Activated naive CD8-positive, alpha-beta T cell treated with anti-CD3 and anti-CD28 coated beads, Interleukin-2, amount 50 U/mL, for 24 hours (primary cell): Measurements from ENCODE around the gene MICAL2.
A peak's percentile ranks its signal among the peaks of the same experiment; 100 is the strongest.

ENCODE experiments used
- ATAC-seq: fragments of 150-1000 bp; cut with Tn5 transposase; one replicate; pipeline ENCODE4 v1.10.0; 2021
- DNase-seq: peaks from one replicate; pipeline ENCODE4 v3.0.0; 2021
- H3K27ac Mint-ChIP-seq: one replicate; pipeline ENCODE4 v1.8.0; 2021; ENCODE audit warnings: mild to moderate bottlenecking, mixed read lengths
- H3K27me3 Mint-ChIP-seq: one replicate; pipeline ENCODE4 v1.8.0; 2021; ENCODE audit warnings: mixed read lengths
- H3K36me3 Mint-ChIP-seq: one replicate; pipeline ENCODE4 v1.8.0; 2021; ENCODE audit warnings: low read depth, mixed read lengths
- H3K4me1 Mint-ChIP-seq: one replicate; pipeline ENCODE4 v1.8.0; 2021; ENCODE audit warnings: mixed read lengths
- H3K4me3 Mint-ChIP-seq: one replicate; pipeline ENCODE4 v1.8.0; 2021; ENCODE audit warnings: mild to moderate bottlenecking, moderate library complexity, mixed read lengths
- H3K9me3 Mint-ChIP-seq: one replicate; pipeline ENCODE4 v1.8.0; 2021; ENCODE audit warnings: mixed read lengths

MICAL2 gene

DNA sequence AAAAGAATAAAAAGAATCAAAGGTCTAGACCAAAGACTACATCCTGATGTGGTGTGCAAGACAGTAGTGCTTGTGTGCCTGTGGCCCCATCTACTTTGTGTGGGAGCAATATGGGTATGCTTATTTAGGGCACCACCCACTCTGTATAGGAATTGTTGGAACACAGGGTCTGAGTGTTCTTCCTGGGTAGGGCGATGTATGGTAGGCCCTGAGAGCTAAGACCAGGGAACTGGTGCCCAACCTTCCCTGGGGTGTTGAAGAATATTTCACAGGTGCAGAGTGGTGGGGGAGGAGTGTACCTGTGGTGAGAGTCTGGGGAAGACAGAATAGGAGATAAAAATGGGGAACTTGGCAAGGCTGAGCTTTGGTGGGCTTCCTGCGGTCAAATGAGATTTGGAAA lies 41.9 kb downstream of the MICAL2 start:
- no peak for DNase-seq
- H3K9me3 Mint-ChIP-seq, result no peaks in the 10 kb centered on the region
- H3K36me3 Mint-ChIP-seq, result peaks cover 23% of the 10 kb centered on the region
- H3K4me1 Mint-ChIP-seq, result peaks cover 86% of the 10 kb centered on the region
- peak overlapping the region; percentile 88 for H3K27ac Mint-ChIP-seq
- ATAC-seq, result no peak
- peak overlapping the region; percentile 25 for H3K4me3 Mint-ChIP-seq
- H3K27me3 Mint-ChIP-seq, result no peaks in the 10 kb centered on the region

DNA sequence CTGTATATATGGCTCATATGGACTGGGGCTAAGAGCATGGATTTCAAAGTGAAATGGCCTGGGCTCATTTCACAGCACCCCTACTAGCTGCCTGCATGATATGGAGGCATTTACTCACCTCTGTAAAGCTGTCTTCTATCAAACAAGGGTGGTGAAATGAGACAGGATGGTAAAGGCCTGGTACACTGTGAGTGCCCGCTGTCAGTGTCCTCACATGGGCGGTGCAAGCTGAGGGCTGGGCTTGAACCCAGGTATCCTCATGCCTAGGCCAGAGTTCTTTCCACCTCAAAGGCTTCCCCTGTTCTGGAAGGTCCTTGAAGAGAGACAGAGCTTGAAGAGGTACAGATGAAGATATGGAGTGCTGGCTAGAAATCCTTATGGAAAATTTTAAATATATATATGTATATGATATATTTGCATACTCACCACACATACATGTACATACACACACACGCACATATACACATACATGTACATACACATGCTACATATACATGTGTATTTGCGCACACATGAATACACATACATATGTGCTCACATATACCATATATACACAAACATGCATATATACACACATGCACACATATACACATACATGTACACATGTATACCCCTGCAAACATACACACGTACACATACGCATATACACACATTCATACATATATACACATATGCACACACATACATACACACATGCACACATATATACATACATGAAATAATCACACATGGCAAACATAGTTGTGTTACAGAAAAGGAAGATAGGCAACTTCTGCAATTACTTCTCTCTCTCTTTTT lies 44.7 kb downstream of the MICAL2 start:
- ATAC-seq (no peak), DNase-seq (no peak)
- no peaks in the 10 kb centered on the region for H3K9me3 Mint-ChIP-seq
- no peaks in the 10 kb centered on the region for H3K27me3 Mint-ChIP-seq
- H3K27ac Mint-ChIP-seq, result peak overlapping the region; percentile 91
- H3K4me3 Mint-ChIP-seq, result no peak overlapping the region
- peaks cover 22% of the 10 kb centered on the region for H3K36me3 Mint-ChIP-seq
- peaks cover 90% of the 10 kb centered on the region for H3K4me1 Mint-ChIP-seq

DNA sequence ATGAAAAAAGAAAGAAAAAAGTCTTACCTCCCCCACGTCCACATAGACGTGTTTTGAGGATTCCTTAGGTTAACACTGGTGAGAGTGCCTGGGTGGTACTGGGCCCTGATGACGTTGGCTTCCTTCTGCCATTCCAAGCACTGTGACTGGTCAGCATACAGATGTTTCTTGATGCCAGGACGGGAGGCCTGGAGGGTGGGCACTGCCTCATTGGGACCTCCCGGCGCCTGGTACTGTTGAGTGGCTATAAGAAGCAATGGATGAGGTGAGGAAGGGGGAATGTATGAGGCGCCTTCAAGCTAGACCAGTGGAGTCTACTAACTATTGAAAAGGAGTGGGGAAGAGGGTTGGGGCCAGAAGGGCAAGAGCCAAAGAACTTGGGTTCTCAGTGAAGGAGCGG lies 45.3 kb downstream of the MICAL2 start:
- H3K27ac Mint-ChIP-seq, result peak overlapping the region; percentile 91
- ATAC-seq, result no peak
- no peaks in the 10 kb centered on the region for H3K9me3 Mint-ChIP-seq
- peaks cover 22% of the 10 kb centered on the region for H3K36me3 Mint-ChIP-seq
- H3K4me3 Mint-ChIP-seq, result no peak overlapping the region
- no peaks in the 10 kb centered on the region for H3K27me3 Mint-ChIP-seq
- peaks cover 89% of the 10 kb centered on the region for H3K4me1 Mint-ChIP-seq
- DNase-seq, result no peak

DNA sequence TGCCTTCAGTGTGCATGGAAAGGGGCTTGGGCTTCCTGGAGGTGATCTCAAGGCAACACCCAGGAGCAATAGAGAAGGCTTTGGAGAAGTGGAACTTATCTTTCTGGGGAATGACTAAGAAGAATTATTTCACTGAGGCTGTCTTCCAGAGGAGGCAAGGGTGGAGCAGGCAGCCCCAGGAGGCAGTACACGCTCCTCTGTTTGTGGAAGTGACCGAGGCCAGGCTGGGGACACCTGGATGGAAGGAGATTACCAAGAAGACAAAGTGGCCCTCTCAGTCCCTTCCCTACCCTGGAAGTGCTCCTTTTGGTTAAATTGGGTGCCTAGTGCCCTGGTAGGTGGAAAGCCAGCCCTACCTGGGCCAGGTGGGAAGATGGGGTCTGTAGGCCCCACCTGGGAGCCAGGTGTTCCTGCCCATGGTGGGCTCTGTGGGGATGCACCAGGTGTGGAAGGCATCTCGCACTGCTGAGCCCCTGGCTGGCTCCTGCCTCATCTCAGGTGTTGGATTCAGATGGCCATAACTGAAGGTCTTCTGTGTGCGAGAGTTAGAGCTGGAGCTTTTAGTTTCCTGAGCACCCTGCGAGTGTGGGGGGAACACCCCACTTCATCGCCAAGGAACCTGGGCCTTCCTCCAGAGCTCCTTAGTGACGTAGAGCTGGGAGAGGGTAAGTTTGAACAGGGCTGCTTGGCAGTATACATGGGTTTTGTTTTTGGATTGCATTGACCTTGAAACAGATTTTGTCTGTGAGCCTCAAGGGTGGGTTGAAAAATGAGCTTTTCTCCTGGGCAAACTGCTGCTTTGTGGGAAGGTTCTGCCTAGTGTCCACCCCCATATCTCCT lies 46.1 kb downstream of the MICAL2 start:
- Mint-ChIP-seq H3K4me1 (peaks cover 83% of the 10 kb centered on the region), H3K36me3 (peaks cover 19% of the 10 kb centered on the region), H3K9me3 (no peaks in the 10 kb centered on the region), H3K27ac (peak overlapping the region; percentile 91), H3K4me3 (peak overlapping the region; percentile 66), H3K27me3 (no peaks in the 10 kb centered on the region)
- DNase-seq (no peak), ATAC-seq (no peak)

DNA sequence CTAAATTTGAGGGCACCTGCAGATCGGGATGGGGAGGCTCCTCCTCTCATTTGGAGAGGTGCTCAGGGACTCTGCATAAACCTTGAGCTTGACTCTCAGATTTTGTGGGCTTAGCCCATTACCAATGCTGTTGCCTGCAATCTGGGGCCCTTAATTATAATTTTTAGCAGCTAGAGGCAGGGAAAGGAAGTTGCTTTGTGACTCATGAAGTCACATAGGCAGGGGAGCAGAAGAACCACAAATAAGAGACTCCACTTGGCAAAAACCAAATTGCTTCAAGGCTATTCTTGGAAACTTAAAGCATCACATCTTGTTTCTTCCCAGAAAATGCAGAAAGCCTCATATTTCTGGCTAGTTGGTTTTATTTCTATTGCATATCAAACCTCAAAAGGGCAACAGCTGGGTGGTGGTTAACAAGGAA lies 46.9 kb downstream of the MICAL2 start:
- Mint-ChIP-seq H3K27me3 (no peaks in the 10 kb centered on the region), H3K9me3 (no peaks in the 10 kb centered on the region), H3K27ac (peak overlapping the region; percentile 91), H3K36me3 (peaks cover 15% of the 10 kb centered on the region), H3K4me3 (peak overlapping the region; percentile 66), H3K4me1 (peaks cover 80% of the 10 kb centered on the region)
- ATAC-seq, result peak; percentile 80
- DNase-seq, result no peak

DNA sequence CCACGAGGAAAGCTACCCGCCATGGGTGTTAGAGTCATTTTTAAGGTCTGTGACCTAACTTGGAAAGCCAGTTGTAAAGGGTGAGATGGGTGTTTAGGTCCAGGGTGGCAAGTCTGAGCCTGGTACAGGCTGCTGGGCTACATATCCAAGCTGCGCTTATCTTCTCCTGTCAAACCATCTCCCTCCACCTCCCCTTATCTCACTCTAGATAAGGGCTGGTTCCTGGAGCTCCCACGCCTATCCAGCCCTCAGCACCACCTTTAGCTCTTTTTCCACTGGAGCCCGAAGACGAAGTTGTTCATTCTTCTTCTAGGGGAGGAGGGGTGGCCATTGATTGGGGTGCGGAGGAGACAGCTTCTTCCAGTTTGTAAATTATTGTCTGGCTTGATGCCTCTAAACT lies 48.5 kb downstream of the MICAL2 start:
- peaks cover 79% of the 10 kb centered on the region for H3K4me1 Mint-ChIP-seq

DNA sequence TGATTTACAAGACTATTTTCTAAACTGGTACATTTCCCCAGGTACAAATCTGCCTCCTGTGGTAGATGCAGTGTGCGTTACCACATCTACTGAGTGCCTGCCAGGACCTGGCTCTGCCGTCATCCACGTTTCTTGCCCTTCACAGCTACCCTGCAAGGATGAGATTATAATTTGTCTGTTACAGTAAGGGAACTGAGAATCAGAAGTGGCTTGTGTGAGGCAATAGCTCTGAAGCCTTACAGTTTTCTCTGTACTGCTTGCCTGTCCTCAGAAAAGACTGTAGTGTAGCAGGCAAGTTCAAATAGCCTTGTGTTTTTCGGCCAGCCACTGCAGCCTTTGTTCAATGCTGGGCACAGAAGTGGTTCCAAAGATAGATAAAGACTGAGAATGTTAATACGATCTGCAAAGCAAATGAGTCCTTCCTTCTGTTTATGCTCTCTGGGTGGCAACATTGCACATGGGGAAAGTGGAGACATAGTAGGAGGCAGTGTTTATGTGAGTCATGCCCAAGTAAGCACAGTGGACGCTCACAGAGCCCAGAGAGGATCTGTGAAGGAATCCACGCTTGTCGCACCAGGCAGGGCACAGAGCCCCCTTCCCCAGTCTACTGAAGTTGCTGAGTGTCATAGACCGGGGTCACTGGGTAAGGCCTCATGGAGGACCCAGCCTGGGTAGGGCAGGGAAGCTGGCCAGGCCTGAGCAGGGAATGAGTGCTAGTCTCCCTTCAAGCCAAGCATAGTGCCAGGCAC lies 49.1 kb downstream of the MICAL2 start:
- no peaks in the 10 kb centered on the region for H3K9me3 Mint-ChIP-seq
- H3K4me1 Mint-ChIP-seq, result peaks cover 83% of the 10 kb centered on the region
- no peaks in the 10 kb centered on the region for H3K27me3 Mint-ChIP-seq
- H3K4me3 Mint-ChIP-seq, result no peak overlapping the region
- peak overlapping the region; percentile 91 for H3K27ac Mint-ChIP-seq
- H3K36me3 Mint-ChIP-seq, result peaks cover 6% of the 10 kb centered on the region
- DNase-seq, result peak; percentile 3
- peak; percentile 13 for ATAC-seq

More for the DNA sequence above, 48.5 kb downstream of the MICAL2 start:
- Mint-ChIP-seq H3K27me3 (no peaks in the 10 kb centered on the region), H3K36me3 (peaks cover 5% of the 10 kb centered on the region), H3K27ac (peak overlapping the region; percentile 91), H3K4me3 (no peak overlapping the region), H3K9me3 (no peaks in the 10 kb centered on the region)
- DNase-seq (peak; percentile 1), ATAC-seq (no peak)

DNA sequence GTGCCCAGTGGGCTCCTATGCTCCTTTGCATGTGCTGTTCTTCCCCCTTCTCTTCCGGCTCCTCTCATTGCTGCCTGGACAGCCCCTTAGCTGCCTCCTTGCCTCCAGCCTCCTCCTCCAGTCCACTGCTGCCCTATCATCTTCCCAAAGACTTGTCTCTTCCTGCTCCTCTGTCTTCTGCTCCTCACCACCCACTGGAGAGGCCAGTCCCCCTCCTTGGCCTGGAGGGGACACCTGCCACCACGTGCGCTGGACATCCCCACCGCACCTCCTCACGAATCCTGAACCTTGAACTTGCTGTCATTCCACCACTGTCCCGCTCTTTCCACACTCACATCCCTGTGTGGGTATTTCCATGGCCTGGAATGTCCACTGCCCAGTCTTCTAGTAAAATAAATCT lies 49.8 kb downstream of the MICAL2 start:
- no peak for ATAC-seq
- Mint-ChIP-seq H3K27me3 (no peaks in the 10 kb centered on the region), H3K4me3 (no peak overlapping the region), H3K4me1 (peaks cover 81% of the 10 kb centered on the region), H3K9me3 (no peaks in the 10 kb centered on the region), H3K36me3 (peaks cover 8% of the 10 kb centered on the region), H3K27ac (no peak overlapping the region)
- no peak for DNase-seq

DNA sequence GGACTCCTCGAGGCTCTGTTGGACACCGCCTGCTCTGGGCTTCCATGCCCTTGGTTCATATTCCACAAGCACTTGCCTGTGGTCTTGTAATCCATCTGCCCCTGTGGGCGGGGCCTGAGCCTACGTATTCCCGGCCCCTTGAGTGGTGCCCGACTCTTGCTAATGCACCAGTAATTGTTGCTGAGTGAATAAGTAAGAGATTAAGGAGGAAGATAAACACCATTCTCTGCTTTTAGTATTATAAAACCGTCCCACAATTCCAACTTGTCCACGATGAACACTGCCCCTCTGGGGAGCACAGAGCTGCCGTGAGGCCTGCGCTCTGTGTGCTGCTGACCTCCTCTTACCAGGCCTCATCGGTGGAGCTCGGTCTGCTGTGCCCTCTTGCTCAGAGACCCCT lies 50.3 kb downstream of the MICAL2 start:
- peak overlapping the region; percentile 73 for H3K27ac Mint-ChIP-seq
- H3K36me3 Mint-ChIP-seq, result peaks cover 8% of the 10 kb centered on the region
- H3K4me3 Mint-ChIP-seq, result no peak overlapping the region
- peaks cover 76% of the 10 kb centered on the region for H3K4me1 Mint-ChIP-seq
- ATAC-seq (no peak), DNase-seq (peak; percentile 1)
- H3K27me3 Mint-ChIP-seq, result no peaks in the 10 kb centered on the region
- H3K9me3 Mint-ChIP-seq, result no peaks in the 10 kb centered on the region

DNA sequence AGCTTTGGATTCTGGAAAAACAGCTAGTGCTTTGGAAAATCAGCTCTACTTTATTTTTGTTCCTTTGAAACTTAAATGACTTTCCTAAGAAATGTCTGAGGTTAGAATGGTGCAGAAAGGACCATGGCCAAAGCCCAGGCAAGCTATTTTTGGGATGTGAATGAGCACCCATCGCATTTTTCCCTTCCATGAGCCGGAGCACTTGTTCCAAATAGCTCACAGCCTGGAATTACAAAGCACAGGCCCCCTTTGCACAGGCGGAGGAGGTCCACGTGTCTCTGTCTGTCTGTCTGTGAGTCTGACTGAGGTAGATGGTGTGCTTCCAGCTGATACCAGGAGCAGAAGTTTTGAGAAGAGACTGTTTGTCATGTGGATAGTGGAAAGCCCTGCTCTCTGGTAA lies 50.7 kb downstream of the MICAL2 start:
- ATAC-seq (no peak), DNase-seq (no peak)
- no peaks in the 10 kb centered on the region for H3K9me3 Mint-ChIP-seq
- H3K27ac Mint-ChIP-seq, result no peak overlapping the region
- no peaks in the 10 kb centered on the region for H3K27me3 Mint-ChIP-seq
- no peak overlapping the region for H3K4me3 Mint-ChIP-seq
- H3K36me3 Mint-ChIP-seq, result peaks cover 4% of the 10 kb centered on the region
- peaks cover 73% of the 10 kb centered on the region for H3K4me1 Mint-ChIP-seq

DNA sequence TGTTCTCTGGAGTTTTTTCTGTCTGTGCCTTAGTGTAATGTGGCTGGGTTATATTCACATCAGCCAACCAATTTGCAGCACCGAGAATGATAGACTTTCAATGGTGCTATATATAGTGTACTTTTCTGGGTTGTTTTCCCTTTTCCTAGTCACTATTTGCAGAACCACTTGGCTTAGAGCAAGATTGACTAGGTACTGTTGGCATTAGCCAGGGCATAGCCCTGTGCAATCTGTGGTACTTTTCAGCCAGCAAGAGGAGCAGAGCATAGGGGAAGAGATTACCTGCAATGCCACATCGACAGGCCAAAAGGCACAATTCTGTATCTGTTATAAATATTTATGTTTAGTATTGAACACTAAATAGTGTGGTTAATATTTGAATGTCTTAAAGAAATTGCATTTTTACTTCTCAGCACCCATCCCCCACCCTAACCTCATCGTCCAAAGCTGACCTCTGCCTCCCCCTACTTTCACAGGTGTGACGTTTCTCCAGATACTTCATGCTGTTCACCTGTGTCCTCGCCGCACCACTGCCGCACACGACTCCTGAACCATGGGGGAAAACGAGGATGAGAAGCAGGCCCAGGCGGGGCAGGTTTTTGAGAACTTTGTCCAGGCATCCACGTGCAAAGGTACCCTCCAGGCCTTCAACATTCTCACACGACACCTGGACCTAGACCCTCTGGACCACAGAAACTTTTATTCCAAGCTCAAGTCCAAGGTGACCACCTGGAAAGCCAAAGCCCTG lies 51.4 kb downstream of the MICAL2 start:
- peaks cover 73% of the 10 kb centered on the region for H3K4me1 Mint-ChIP-seq
- H3K4me3 Mint-ChIP-seq, result no peak overlapping the region
- ATAC-seq (no peak), DNase-seq (no peak)
- H3K9me3 Mint-ChIP-seq, result no peaks in the 10 kb centered on the region
- H3K27me3 Mint-ChIP-seq, result no peaks in the 10 kb centered on the region
- no peak overlapping the region for H3K27ac Mint-ChIP-seq
- H3K36me3 Mint-ChIP-seq, result peaks cover 3% of the 10 kb centered on the region

DNA sequence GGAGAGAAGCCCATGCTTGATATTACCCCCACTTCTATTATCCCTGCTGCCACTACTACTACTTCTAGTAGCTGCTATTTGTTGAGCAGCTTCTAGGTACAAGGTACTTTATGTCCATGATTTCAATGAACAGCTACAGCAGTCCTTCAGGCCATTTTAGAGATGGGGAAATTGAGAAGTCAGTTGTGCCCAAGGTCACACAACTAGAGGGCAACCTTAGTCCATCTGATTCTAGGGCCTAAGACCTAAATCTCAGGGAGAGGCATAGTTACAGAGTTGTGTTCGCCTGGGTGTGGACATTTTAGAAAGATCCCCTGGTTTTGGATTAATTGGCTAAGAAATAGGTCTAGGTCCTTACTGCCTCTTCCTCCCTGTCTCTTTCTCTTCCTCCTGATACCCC lies 52.3 kb downstream of the MICAL2 start:
- no peaks in the 10 kb centered on the region for H3K27me3 Mint-ChIP-seq
- no peaks in the 10 kb centered on the region for H3K9me3 Mint-ChIP-seq
- H3K4me3 Mint-ChIP-seq, result no peak overlapping the region
- peaks cover 73% of the 10 kb centered on the region for H3K4me1 Mint-ChIP-seq
- H3K27ac Mint-ChIP-seq, result no peak overlapping the region
- ATAC-seq, result no peak
- DNase-seq, result no peak
- peaks cover 3% of the 10 kb centered on the region for H3K36me3 Mint-ChIP-seq

DNA sequence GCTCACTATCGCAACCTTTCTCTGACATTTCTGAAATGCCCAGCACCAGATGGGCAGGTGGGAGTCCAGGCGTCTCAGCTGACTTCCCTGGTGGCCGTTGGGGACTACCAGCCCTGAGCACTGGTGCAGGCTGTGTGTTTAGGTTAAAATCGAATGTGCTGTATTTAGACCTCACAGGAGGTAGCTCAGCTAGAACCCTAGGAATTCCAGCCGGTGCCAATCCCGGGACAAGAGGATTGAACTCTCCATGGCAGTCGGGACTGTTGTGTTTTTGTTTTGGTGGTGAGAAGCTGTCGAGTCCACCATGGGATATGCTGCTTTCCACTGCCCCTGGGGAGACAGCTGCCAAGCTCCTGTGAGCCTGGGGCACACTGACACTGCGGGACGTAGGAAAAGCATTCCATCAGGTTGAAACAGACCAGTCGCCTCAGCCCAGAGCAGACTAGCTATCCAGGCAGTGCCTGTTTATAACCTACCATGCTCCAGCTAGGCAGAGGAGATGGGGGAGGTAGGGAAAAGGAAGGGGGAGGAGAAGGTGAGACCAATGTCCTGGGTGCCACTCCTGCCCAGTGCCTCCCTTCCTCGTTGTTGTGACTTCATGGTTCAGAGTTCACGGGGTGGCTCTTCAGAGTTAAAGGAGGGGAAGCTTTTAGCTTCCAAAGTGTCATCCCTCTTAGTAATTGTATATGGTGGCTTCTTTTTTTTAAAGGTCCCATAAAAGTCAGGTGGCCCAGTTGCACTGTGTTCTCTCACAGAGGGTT lies 53.0 kb downstream of the MICAL2 start:
- peaks cover 71% of the 10 kb centered on the region for H3K4me1 Mint-ChIP-seq
- peaks cover 6% of the 10 kb centered on the region for H3K36me3 Mint-ChIP-seq
- DNase-seq (peak; percentile 1), ATAC-seq (no peak)
- no peak overlapping the region for H3K4me3 Mint-ChIP-seq
- peak overlapping the region; percentile 78 for H3K27ac Mint-ChIP-seq
- H3K9me3 Mint-ChIP-seq, result no peaks in the 10 kb centered on the region
- no peaks in the 10 kb centered on the region for H3K27me3 Mint-ChIP-seq
